Panc1 (cell line): Measurements from ENCODE around the gene NTN4.

Experiments
- POLR2AphosphoS5 ChIP-seq: IDR thresholded peaks from 2 replicates; pipeline ENCODE4 v1.6.1; 2012; ENCODE audit warnings: mild to moderate bottlenecking, low read depth, low read length, moderate library complexity
- TF ChIP-seq, protein P1 (sequence below): fragments of 450-650 bp; IDR thresholded peaks from 2 replicates; pipeline ENCODE4 v1.5.1; 2017; ENCODE audit warnings: mild to moderate bottlenecking

- TF ChIP-seq, protein P1, sequence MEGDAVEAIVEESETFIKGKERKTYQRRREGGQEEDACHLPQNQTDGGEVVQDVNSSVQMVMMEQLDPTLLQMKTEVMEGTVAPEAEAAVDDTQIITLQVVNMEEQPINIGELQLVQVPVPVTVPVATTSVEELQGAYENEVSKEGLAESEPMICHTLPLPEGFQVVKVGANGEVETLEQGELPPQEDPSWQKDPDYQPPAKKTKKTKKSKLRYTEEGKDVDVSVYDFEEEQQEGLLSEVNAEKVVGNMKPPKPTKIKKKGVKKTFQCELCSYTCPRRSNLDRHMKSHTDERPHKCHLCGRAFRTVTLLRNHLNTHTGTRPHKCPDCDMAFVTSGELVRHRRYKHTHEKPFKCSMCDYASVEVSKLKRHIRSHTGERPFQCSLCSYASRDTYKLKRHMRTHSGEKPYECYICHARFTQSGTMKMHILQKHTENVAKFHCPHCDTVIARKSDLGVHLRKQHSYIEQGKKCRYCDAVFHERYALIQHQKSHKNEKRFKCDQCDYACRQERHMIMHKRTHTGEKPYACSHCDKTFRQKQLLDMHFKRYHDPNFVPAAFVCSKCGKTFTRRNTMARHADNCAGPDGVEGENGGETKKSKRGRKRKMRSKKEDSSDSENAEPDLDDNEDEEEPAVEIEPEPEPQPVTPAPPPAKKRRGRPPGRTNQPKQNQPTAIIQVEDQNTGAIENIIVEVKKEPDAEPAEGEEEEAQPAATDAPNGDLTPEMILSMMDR: no peak
- TF ChIP-seq POLR2AphosphoS5: no peak
Measured at GRCh38 chr12:95837240-95838038, 46.9 kb upstream of the NTN4 start.
